H1 (cell line): ENCODE data around the gene RGS6. TPM values are rescaled to one million over a fixed set of nuclear protein-coding genes. Genes with fewer than 3 reads are reported as not detected.

Source experiments
- CTCF ChIA-PET: fragments of 300-600 bp; sonication (Branson Sonifier 250); formaldehyde crosslinking; loops from one replicate; lab custom pipeline; 2021; ENCODE audit not compliant: partially characterized antibody; lab: Charles Lee
- POLR2A ChIA-PET: fragments of 300-600 bp; sonication (Branson Sonifier 250); formaldehyde crosslinking; loops from one replicate; lab custom pipeline; 2021; ENCODE audit warnings: inconsistent platforms; ENCODE audit not compliant: partially characterized antibody; lab: Charles Lee
- DNase-seq, 2 experiments: peaks; one replicate each; pipeline versions ENCODE4 v3.0.0 to v3.0.0-alpha.2; 2010 to 2022; ENCODE audit warnings: low spot score in 2 of 2, low read depth in 1 of 2, mixed read lengths in 1 of 2
- FAIRE-seq: peaks from 2 replicates; lab custom pipeline; 2011; peaks lifted over from hg19 to GRCh38; lab: Jason Lieb, UNC
- H2AFZ ChIP-seq: 2 replicates; pipeline ENCODE4 v1.8.1; 2012; ENCODE audit warnings: low read length, inconsistent platforms
- H2AK5ac ChIP-seq: 2 replicates; pipeline ENCODE4 v1.6.1; 2013; ENCODE audit warnings: low read depth, low read length
- H2BK120ac ChIP-seq: replicated peaks from 2 replicates; pipeline ENCODE3; 2013; ENCODE audit warnings: low read depth, low read length, inconsistent platforms
- H2BK12ac ChIP-seq: 2 replicates; pipeline ENCODE4 v1.6.1; 2013; ENCODE audit warnings: low read depth, low read length
- H2BK15ac ChIP-seq: 2 replicates; pipeline ENCODE4 v1.6.1; 2013; ENCODE audit warnings: low read length
- H2BK20ac ChIP-seq: 2 replicates; pipeline ENCODE4 v1.6.1; 2013; ENCODE audit warnings: low read length
- H2BK5ac ChIP-seq: 2 replicates; pipeline ENCODE4 v1.6.1; 2013; ENCODE audit warnings: low read depth, low read length
- H3K14ac ChIP-seq: 2 replicates; pipeline ENCODE4 v1.6.1; 2013; ENCODE audit warnings: inconsistent platforms; ENCODE audit not compliant: insufficient read length
- H3K18ac ChIP-seq: 2 replicates; pipeline ENCODE4 v1.6.1; 2013; ENCODE audit warnings: low read length; ENCODE audit errors: extremely low read depth
- H3K23ac ChIP-seq: 2 replicates; pipeline ENCODE4 v1.6.1; 2013; ENCODE audit warnings: inconsistent platforms; ENCODE audit not compliant: insufficient read length
- H3K23me2 ChIP-seq: 2 replicates; pipeline ENCODE4 v1.6.1; 2013; ENCODE audit warnings: low read depth, low read length
- H3K27ac ChIP-seq: 2 replicates; pipeline ENCODE4 v1.6.1; 2011; ENCODE audit warnings: low read depth, low read length, inconsistent platforms
- H3K27me3 ChIP-seq, 4 experiments: replicated peaks in 1 of 4; 1 replicate in 1 of 4; 2 replicates in 3 of 4; pipeline versions ENCODE4 v1.6.1 to v1.8.1; 2011 to 2013; ENCODE audit warnings: low read length in 3 of 4, mild to moderate bottlenecking in 3 of 4, inconsistent platforms in 2 of 4, mixed read lengths in 2 of 4, moderate library complexity in 1 of 4; ENCODE audit not compliant: control insufficient read depth in 3 of 4, insufficient read depth in 3 of 4; ENCODE audit errors: extremely low read depth in 1 of 4
- H3K36me3 ChIP-seq, 4 experiments: 2 replicates each; pipeline versions ENCODE4 v1.6.1 to v1.8.1; 2011 to 2013; ENCODE audit warnings: mild to moderate bottlenecking in 4 of 4, low read length in 3 of 4, moderate library complexity in 2 of 4, control low read depth in 1 of 4, inconsistent platforms in 1 of 4; ENCODE audit not compliant: insufficient read depth in 4 of 4, control insufficient read depth in 2 of 4
- H3K4ac ChIP-seq: replicated peaks from 2 replicates; pipeline ENCODE3; 2013; ENCODE audit warnings: low read length, low read depth, mixed read lengths, inconsistent platforms; ENCODE audit not compliant: insufficient read length
- H3K4me1 ChIP-seq, 4 experiments: replicated peaks in 1 of 4; 1 replicate in 1 of 4; 2 replicates in 3 of 4; pipeline versions ENCODE4 v1.6.1 to v1.8.1; 2011 to 2013; ENCODE audit warnings: low read length in 3 of 4, inconsistent platforms in 2 of 4, mixed read lengths in 1 of 4; ENCODE audit not compliant: insufficient read depth in 4 of 4, control insufficient read depth in 3 of 4
- H3K4me2 ChIP-seq, 2 experiments: 2 replicates each; pipeline versions ENCODE4 v1.6.1 to v1.8.1; 2011 to 2013; ENCODE audit warnings: low read depth in 2 of 2, low read length in 2 of 2, control low read depth in 1 of 2, inconsistent platforms in 1 of 2, mild to moderate bottlenecking in 1 of 2; ENCODE audit not compliant: insufficient read depth in 1 of 2
- H3K4me3 ChIP-seq, 4 experiments: fragments of 200-600, 300-600 bp in 1 of 4; sonication (generic), shearing (Covaris generic), sonication (Bioruptor Twin) in 1 of 4; 2 replicates each; pipeline versions ENCODE4 v1.5.1 to v1.8.1; 2011 to 2016; ENCODE audit warnings: low read length in 4 of 4, low read depth in 3 of 4, control low read depth in 2 of 4, inconsistent platforms in 2 of 4, mild to moderate bottlenecking in 2 of 4, mixed read lengths in 1 of 4, moderate library complexity in 1 of 4; ENCODE audit not compliant: insufficient read depth in 2 of 4; ENCODE audit errors: extremely low read depth in 1 of 4
- H3K56ac ChIP-seq: replicated peaks from 2 replicates; pipeline ENCODE3; 2013; ENCODE audit warnings: low read depth, mild to moderate bottlenecking, mixed read lengths, low read length, inconsistent platforms; ENCODE audit not compliant: insufficient read length
- H3K79me1 ChIP-seq: 2 replicates; pipeline ENCODE4 v1.6.1; 2013; ENCODE audit warnings: low read depth, low read length, control low read depth
- H3K79me2 ChIP-seq, 2 experiments: 2 replicates each; pipeline versions ENCODE4 v1.6.1 to v1.8.1; 2012 to 2013; ENCODE audit warnings: low read length in 2 of 2, mild to moderate bottlenecking in 2 of 2, inconsistent platforms in 1 of 2; ENCODE audit not compliant: insufficient read depth in 2 of 2, control insufficient read depth in 1 of 2
- H3K9ac ChIP-seq, 4 experiments: replicated peaks in 1 of 4; 1 replicate in 1 of 4; 2 replicates in 3 of 4; pipeline versions ENCODE4 v1.6.1 to v1.8.1; 2011 to 2013; ENCODE audit warnings: low read depth in 3 of 4, low read length in 3 of 4, control low read depth in 2 of 4, mild to moderate bottlenecking in 2 of 4, moderate library complexity in 2 of 4, inconsistent platforms in 1 of 4; ENCODE audit errors: extremely low read depth in 1 of 4
- H3K9me3 ChIP-seq, 2 experiments: 2 replicates each; pipeline versions ENCODE4 v1.6.1 to v1.8.1; 2012 to 2013; ENCODE audit warnings: mild to moderate bottlenecking in 2 of 2, moderate library complexity in 2 of 2, control low read depth in 1 of 2, inconsistent platforms in 1 of 2, low read depth in 1 of 2, low read length in 1 of 2, mixed read lengths in 1 of 2; ENCODE audit not compliant: insufficient read depth in 2 of 2
- H4K20me1 ChIP-seq, 2 experiments: replicated peaks in 1 of 2; 2 replicates each; pipeline versions ENCODE3 to v1.8.1; 2011 to 2013; ENCODE audit warnings: inconsistent platforms in 2 of 2, low read length in 2 of 2, mild to moderate bottlenecking in 1 of 2; ENCODE audit not compliant: insufficient read depth in 2 of 2, control insufficient read depth in 1 of 2
- H4K5ac ChIP-seq: 2 replicates; pipeline ENCODE4 v1.6.1; 2013; ENCODE audit warnings: low read length, low read depth, mixed read lengths, inconsistent platforms; ENCODE audit not compliant: insufficient read length
- H4K8ac ChIP-seq: 2 replicates; pipeline ENCODE4 v1.8.0; 2013; ENCODE audit warnings: mild to moderate bottlenecking, moderate library complexity, low read length, inconsistent platforms; ENCODE audit not compliant: insufficient read depth; ENCODE audit errors: extremely low read depth
- H4K91ac ChIP-seq: replicated peaks from 2 replicates; pipeline ENCODE3; 2013; ENCODE audit warnings: low read length, mixed read lengths, inconsistent platforms; ENCODE audit not compliant: insufficient read length
- ATF3 ChIP-seq: IDR thresholded peaks from 2 replicates; pipeline ENCODE4 v1.6.1; 2011; ENCODE audit warnings: low read depth, mild to moderate bottlenecking, low read length; ENCODE audit not compliant: insufficient read depth
- CBX8 ChIP-seq: fragments of 300-800, 300-1000 bp; sonication (generic); IDR thresholded peaks from 2 replicates; pipeline ENCODE4 v1.7.1; 2016; ENCODE audit warnings: low read depth, low read length, borderline replicate concordance
- CHD2 ChIP-seq: IDR thresholded peaks from 2 replicates; pipeline ENCODE4 v1.6.1; 2012; ENCODE audit warnings: low read length, improper control_type of control experiment
- CTCF ChIP-seq, 3 experiments: IDR thresholded peaks; 1 replicate in 2 of 3; 2 replicates in 1 of 3; pipeline versions ENCODE4 v1.5.1 to v1.6.1; 2011; ENCODE audit warnings: low read length in 3 of 3, mild to moderate bottlenecking in 3 of 3, inconsistent platforms in 2 of 3, low read depth in 1 of 3, moderate library complexity in 1 of 3; ENCODE audit not compliant: insufficient read depth in 1 of 3; ENCODE audit errors: control extremely low read depth in 1 of 3
- GTF2F1 ChIP-seq: IDR thresholded peaks from 2 replicates; pipeline ENCODE4 v1.6.1; 2012; ENCODE audit warnings: low read depth, low read length, improper control_type of control experiment, borderline replicate concordance
- JUND ChIP-seq: IDR thresholded peaks from 2 replicates; pipeline ENCODE4 v1.6.1; 2011; ENCODE audit warnings: mild to moderate bottlenecking, improper control_type of control experiment, low read length
- KDM5A ChIP-seq: fragments of 200-600 bp; IDR thresholded peaks from 2 replicates; pipeline ENCODE4 v1.7.1; 2012; ENCODE audit warnings: mild to moderate bottlenecking, low read length, inconsistent platforms, mixed read lengths
- POLR2AphosphoS5 ChIP-seq: IDR thresholded peaks from 2 replicates; pipeline ENCODE4 v1.6.1; 2011; ENCODE audit warnings: low read depth, low read length
- SAP30 ChIP-seq: fragments of 300-600 bp; sonication (generic); IDR thresholded peaks from 2 replicates; pipeline ENCODE4 v1.7.1; 2012; ENCODE audit warnings: low read length, moderate library complexity, mild to moderate bottlenecking, inconsistent platforms; ENCODE audit not compliant: insufficient read depth, insufficient replicate concordance
- TAF1 ChIP-seq: IDR thresholded peaks from 2 replicates; pipeline ENCODE4 v1.6.1; 2011; ENCODE audit warnings: mild to moderate bottlenecking, low read depth, low read length
- WGBS, 2 experiments: shearing (Covaris generic) in 1 of 2; methylation state at CpG; one replicate each; pipeline versions ENCODE4 v1.1.6 to v1.1.7; 2013 to 2015; ENCODE audit warnings: low lambda C conversion rate in 2 of 2, mixed read lengths in 2 of 2, inconsistent platforms in 1 of 2, low coverage in 1 of 2, missing lambda C conversion rate in 1 of 2; ENCODE audit not compliant: insufficient replicate concordance in 2 of 2, insufficient coverage in 1 of 2, insufficient read length in 1 of 2; ENCODE audit errors: extremely low coverage in 1 of 2, missing lambda C conversion rate in 1 of 2; 5-methylcytosine and 5-hydroxymethylcytosine counted together
- polyA plus RNA-seq, 7 experiments: library from polyadenylated mRNA; depleted of rRNA in 3 of 7; stranded (reverse) in 5 of 7; unstranded in 2 of 7; fragments of >200 nt in 5 of 7; fragments of 200-250 nt in 2 of 7; gene quantifications; 1 replicate in 5 of 7; 2 replicates in 1 of 7; 4 replicates in 1 of 7; pipeline versions ENCODE4 v1.2.1 to v1.2.3, GENCODE V29; 2011 to 2013; ENCODE audit warnings: missing spikeins in 2 of 7, mixed read lengths in 2 of 7
- total RNA-seq: library from RNA; stranded (reverse); fragmentation: NEBNext Ultra II Directional; extraction: Animal tissue kit (Norgen Biotek cat#: 25700); gene quantifications from 2 replicates; pipeline ENCODE4 v1.2.1, GENCODE V29; 2021

Gene RGS6
- total and polyA plus RNA-seq, 2 of the 8 experiments (the other 6 are each of a cell fraction or from before 2014, with no cell fraction given): 0.26 to 1.1 TPM

GRCh38 chr14:72518809-72519377, 586.7 kb downstream of the RGS6 start:
- H3K27ac ChIP-seq: no peak overlapping the region
- WGBS, 2 experiments: 89% methylated on average over 4 of the region's 4 CpGs; no CpG with 5 or more reads in 1 of the 2 experiments
- no peak overlapping the region for H3K9ac ChIP-seq
- no peak overlapping the region for H4K8ac ChIP-seq
- H3K14ac ChIP-seq: no peak overlapping the region
- no peaks in the 10 kb centered on the region; a peak in 2 of 7 replicates for H3K4me1 ChIP-seq
- H4K91ac ChIP-seq: no peak overlapping the region
- no peak overlapping the region for H3K4me3 ChIP-seq
- ChIA-PET CTCF (interaction anchor here (0.6 to 9.4 kb wide), 6 partner anchors 11 to 430 kb away, joined by 3 to 113 read pairs (median 3); no protein-coding TSS in a partner anchor), POLR2A (no interaction called here)
- H2BK20ac ChIP-seq: no peak overlapping the region
- no peak overlapping the region for H2AFZ ChIP-seq
- H2AK5ac ChIP-seq: no peak overlapping the region
- no peak overlapping the region for H2BK12ac ChIP-seq
- H4K20me1 ChIP-seq: no peaks in the 10 kb centered on the region
- no peak overlapping the region for H3K23ac ChIP-seq
- H3K4ac ChIP-seq: no peak overlapping the region
- no peak overlapping the region for H2BK120ac ChIP-seq
- H3K27me3 ChIP-seq: no peaks in the 10 kb centered on the region
- DNase-seq: no peak
- no peak overlapping the region for H3K4me2 ChIP-seq
- no peaks in the 10 kb centered on the region for H3K36me3 ChIP-seq
- H4K5ac ChIP-seq: no peak overlapping the region
- no peak overlapping the region for H2BK5ac ChIP-seq
- H2BK15ac ChIP-seq: no peak overlapping the region
- H3K79me2 ChIP-seq: no peaks in the 10 kb centered on the region
- H3K18ac ChIP-seq: no peak overlapping the region
- H3K79me1 ChIP-seq: no peaks in the 10 kb centered on the region
- H3K23me2 ChIP-seq: no peaks in the 10 kb centered on the region
- no peak overlapping the region for H3K56ac ChIP-seq
- H3K9me3 ChIP-seq: no peaks in the 10 kb centered on the region
- no peak for FAIRE-seq
- TF ChIP-seq ATF3 (no peak), KDM5A (no peak), GTF2F1 (no peak), POLR2AphosphoS5 (no peak), SAP30 (no peak), CBX8 (no peak), TAF1 (no peak), CTCF (IDR thresholded peaks at IDR 0.05; ENCODE audit: control extremely low read depth in 1 of 3, insufficient read depth in 1 of 3, low read depth in 1 of 3, low read length in 3 of 3) (no peak), JUND (no peak), CHD2 (no peak)
